RWPE2 (cell line): ENCODE measurements around the gene APPBP2.

Experiments used
- ATAC-seq: fragments of 200-7000 bp; cut with Tn5 transposase; 3 replicates; pipeline ENCODE4 v1.9.1; 2021; ENCODE audit warnings: low read depth
- DNase-seq: peaks from one replicate; pipeline ENCODE4 v3.0.0-alpha.2; 2020; ENCODE audit warnings: low spot score
- H3K27ac ChIP-seq: fragments of 450-650 bp; 2 replicates; pipeline ENCODE4 v1.5.1; 2017; ENCODE audit warnings: mild to moderate bottlenecking; ENCODE audit not compliant: poor library complexity, severe bottlenecking
- H3K27me3 ChIP-seq: fragments of 250-450 bp; sonication (Bioruptor Pico); 2 replicates; pipeline ENCODE4 v1.5.1; 2021; ENCODE audit warnings: mild to moderate bottlenecking, moderate library complexity; ENCODE audit not compliant: insufficient read depth, poor library complexity, severe bottlenecking
- H3K36me3 ChIP-seq: fragments of 250-450 bp; sonication (Bioruptor Pico); 2 replicates; pipeline ENCODE4 v1.5.1; 2020; ENCODE audit warnings: low read depth, mild to moderate bottlenecking, moderate library complexity
- H3K4me1 ChIP-seq: fragments of 250-450 bp; sonication (Bioruptor Pico); 2 replicates; pipeline ENCODE4 v1.5.1; 2021; ENCODE audit warnings: mild to moderate bottlenecking, moderate library complexity; ENCODE audit not compliant: insufficient read depth, poor library complexity, severe bottlenecking
- H3K4me3 ChIP-seq: fragments of 250-450 bp; sonication (Bioruptor Pico); 2 replicates; pipeline ENCODE4 v1.5.1; 2021; ENCODE audit warnings: mild to moderate bottlenecking, moderate library complexity; ENCODE audit not compliant: severe bottlenecking
- H3K9me3 ChIP-seq: fragments of 250-450 bp; sonication (Bioruptor Pico); 2 replicates; pipeline ENCODE4 v1.5.1; 2021; ENCODE audit warnings: mild to moderate bottlenecking, moderate library complexity; ENCODE audit not compliant: severe bottlenecking
- TF ChIP-seq, protein P1 (sequence below): fragments of 450-650 bp; IDR thresholded peaks from one replicate; pipeline ENCODE4 v1.5.1; 2017; ENCODE audit warnings: mild to moderate bottlenecking, moderate library complexity; ENCODE audit not compliant: poor library complexity, severe bottlenecking

Gene APPBP2

DNA sequence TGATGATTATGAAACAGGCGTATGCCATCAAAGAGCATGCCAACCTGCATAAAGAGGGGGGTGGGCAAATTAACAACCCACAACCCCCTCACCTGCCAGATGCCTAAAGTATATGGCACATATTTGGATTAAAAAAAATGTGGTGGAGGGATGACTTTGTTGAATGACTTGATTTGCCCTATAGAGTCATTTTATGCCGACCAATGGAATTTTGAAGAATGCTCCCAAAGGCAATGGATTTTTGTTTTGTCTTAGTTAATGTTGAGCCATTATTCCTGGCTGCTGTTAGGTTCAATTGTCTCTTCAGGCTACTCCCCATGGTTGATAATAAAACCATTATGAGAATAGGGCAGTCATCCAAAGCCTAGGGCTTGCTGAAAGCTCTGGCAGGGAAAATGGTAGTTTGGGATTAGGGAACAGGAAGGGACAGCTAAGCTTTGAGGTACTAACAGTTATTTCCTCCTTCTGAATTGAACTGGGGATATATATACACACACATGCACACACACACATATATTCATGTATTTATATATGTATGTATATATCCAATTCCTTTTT is 109.6 kb downstream of the APPBP2 start:
- H3K27ac ChIP-seq: no peak overlapping the region
- H3K4me1 ChIP-seq: no peaks in the 10 kb centered on the region
- no peaks in the 10 kb centered on the region for H3K36me3 ChIP-seq
- ATAC-seq (no peak), DNase-seq (no peak)
- H3K4me3 ChIP-seq: no peak overlapping the region
- no peaks in the 10 kb centered on the region for H3K27me3 ChIP-seq
- H3K9me3 ChIP-seq: no peaks in the 10 kb centered on the region
- TF ChIP-seq, protein P1, sequence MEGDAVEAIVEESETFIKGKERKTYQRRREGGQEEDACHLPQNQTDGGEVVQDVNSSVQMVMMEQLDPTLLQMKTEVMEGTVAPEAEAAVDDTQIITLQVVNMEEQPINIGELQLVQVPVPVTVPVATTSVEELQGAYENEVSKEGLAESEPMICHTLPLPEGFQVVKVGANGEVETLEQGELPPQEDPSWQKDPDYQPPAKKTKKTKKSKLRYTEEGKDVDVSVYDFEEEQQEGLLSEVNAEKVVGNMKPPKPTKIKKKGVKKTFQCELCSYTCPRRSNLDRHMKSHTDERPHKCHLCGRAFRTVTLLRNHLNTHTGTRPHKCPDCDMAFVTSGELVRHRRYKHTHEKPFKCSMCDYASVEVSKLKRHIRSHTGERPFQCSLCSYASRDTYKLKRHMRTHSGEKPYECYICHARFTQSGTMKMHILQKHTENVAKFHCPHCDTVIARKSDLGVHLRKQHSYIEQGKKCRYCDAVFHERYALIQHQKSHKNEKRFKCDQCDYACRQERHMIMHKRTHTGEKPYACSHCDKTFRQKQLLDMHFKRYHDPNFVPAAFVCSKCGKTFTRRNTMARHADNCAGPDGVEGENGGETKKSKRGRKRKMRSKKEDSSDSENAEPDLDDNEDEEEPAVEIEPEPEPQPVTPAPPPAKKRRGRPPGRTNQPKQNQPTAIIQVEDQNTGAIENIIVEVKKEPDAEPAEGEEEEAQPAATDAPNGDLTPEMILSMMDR: no peak

DNA sequence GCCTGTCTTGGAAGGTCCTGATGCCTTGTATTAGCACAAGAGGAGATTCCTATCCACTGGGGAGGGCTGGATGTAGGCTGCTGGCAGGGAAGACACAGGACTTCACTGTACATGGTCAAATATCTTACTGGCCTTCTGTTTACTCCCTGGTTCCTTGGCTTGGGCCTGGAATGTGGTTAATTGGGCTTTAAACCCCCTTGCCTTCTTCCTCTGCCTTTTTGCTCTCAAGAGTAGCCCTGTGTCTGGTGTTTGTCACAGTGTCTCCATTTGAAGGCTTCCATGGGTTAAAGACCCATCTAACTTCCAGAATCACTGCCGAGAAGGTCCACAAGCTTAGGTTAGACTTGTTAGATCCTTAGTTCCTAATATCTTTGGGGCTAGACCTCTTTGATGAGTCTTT is 110.9 kb downstream of the APPBP2 start:
- no peak overlapping the region for H3K4me3 ChIP-seq
- H3K36me3 ChIP-seq: no peaks in the 10 kb centered on the region
- DNase-seq: no peak
- H3K27ac ChIP-seq: no peak overlapping the region
- no peaks in the 10 kb centered on the region for H3K27me3 ChIP-seq
- no peak for ATAC-seq
- TF ChIP-seq, protein P1: no peak
- no peaks in the 10 kb centered on the region for H3K9me3 ChIP-seq
- no peaks in the 10 kb centered on the region for H3K4me1 ChIP-seq

DNA sequence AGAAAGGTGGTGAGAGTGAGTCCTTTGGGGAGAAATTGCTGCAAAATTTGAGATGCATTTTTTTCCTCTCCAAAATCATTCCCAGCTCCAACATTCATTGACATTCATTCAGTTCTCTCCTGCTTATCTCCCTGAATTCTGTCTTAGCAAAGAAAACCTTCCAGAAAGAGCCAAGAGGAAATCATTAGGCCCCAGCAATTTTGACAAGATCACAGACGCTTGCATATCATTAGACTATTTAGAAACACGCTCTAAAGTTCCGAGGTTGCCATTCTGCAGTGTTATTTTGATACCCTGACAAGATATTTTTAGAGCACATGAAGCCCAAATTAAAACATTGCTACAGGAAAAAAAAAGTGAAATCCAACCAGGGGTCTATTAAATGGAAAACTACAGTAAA is 113.3 kb downstream of the APPBP2 start:
- Histone ChIP-seq H3K36me3 (no peaks in the 10 kb centered on the region), H3K4me3 (no peak overlapping the region), H3K27me3 (no peaks in the 10 kb centered on the region), H3K4me1 (no peaks in the 10 kb centered on the region), H3K9me3 (no peaks in the 10 kb centered on the region), H3K27ac (no peak overlapping the region)
- ATAC-seq: no peak
- DNase-seq: no peak
- TF ChIP-seq, protein P1: no peak

DNA sequence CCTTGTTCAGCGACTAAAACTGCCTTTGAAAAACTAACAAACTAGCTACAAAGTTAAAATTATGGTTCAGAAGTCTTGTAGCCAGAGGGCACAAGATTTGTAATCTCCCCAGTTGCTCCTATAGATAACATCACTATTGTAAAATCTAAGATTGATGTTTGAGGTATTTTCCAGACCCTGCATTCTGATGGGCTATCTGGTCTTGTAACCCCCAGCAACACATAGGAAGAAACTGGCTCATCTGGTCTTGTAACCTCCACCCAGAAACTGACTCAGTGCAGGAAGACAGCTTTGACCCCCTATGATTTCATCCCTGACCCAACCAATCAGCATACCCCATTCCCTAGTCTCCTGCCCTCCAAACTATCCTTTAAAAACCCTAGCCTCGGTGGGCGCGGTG is 116.0 kb downstream of the APPBP2 start:
- Histone ChIP-seq H3K36me3 (no peaks in the 10 kb centered on the region), H3K4me3 (no peak overlapping the region), H3K27me3 (no peaks in the 10 kb centered on the region), H3K4me1 (no peaks in the 10 kb centered on the region), H3K27ac (no peak overlapping the region), H3K9me3 (no peaks in the 10 kb centered on the region)
- DNase-seq (no peak), ATAC-seq (no peak)
- TF ChIP-seq, protein P1: no peak

DNA sequence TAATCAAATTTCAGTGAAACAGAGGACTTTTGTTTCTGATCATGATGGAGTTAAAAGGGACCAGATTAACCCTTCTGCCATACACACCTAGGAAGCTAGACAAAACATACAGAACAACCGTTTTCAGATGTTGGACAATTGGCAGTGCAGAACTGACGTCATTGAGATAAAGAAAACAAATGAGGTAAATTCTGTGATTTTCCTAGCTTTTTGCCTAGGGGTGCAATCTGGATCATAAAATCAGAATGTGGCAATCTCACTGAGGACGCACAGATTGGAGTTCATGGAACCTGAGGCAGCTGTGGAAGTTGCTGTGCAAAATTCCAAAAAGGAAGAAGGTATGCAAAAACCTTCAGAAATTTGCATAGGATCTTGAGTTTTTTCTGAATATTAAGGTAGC is 119.2 kb downstream of the APPBP2 start:
- DNase-seq (no peak), ATAC-seq (no peak)
- Histone ChIP-seq H3K36me3 (no peaks in the 10 kb centered on the region), H3K27ac (no peak overlapping the region), H3K4me3 (no peak overlapping the region), H3K27me3 (no peaks in the 10 kb centered on the region), H3K4me1 (no peaks in the 10 kb centered on the region), H3K9me3 (no peaks in the 10 kb centered on the region)
- TF ChIP-seq, protein P1: no peak
